HUES6 (cell line): ENCODE results near the gene MLLT3.

Source experiments
- H3K27ac ChIP-seq: 2 replicates; pipeline ENCODE4 v1.7.0; 2013; ENCODE audit warnings: low read depth, mild to moderate bottlenecking, low read length, inconsistent platforms
- H3K27me3 ChIP-seq: 2 replicates; pipeline ENCODE4 v1.6.1; 2013; ENCODE audit warnings: low read length; ENCODE audit not compliant: control insufficient read depth, insufficient read depth
- H3K36me3 ChIP-seq: 2 replicates; pipeline ENCODE4 v1.6.1; 2013; ENCODE audit warnings: low read length; ENCODE audit not compliant: control insufficient read depth, insufficient read depth
- H3K4me1 ChIP-seq: 2 replicates; pipeline ENCODE4 v1.6.1; 2013; ENCODE audit warnings: low read length; ENCODE audit not compliant: control insufficient read depth, insufficient read depth
- H3K4me3 ChIP-seq: 2 replicates; pipeline ENCODE4 v1.5.1; 2013; ENCODE audit warnings: low read depth, low read length
- H3K9ac ChIP-seq: one replicate; pipeline ENCODE4 v1.6.1; 2013; ENCODE audit warnings: mild to moderate bottlenecking, low read length
- H3K9me3 ChIP-seq: 2 replicates; pipeline ENCODE4 v1.6.1; 2013; ENCODE audit warnings: low read depth, low read length; ENCODE audit not compliant: control insufficient read depth, insufficient read depth

MLLT3 gene

DNA sequence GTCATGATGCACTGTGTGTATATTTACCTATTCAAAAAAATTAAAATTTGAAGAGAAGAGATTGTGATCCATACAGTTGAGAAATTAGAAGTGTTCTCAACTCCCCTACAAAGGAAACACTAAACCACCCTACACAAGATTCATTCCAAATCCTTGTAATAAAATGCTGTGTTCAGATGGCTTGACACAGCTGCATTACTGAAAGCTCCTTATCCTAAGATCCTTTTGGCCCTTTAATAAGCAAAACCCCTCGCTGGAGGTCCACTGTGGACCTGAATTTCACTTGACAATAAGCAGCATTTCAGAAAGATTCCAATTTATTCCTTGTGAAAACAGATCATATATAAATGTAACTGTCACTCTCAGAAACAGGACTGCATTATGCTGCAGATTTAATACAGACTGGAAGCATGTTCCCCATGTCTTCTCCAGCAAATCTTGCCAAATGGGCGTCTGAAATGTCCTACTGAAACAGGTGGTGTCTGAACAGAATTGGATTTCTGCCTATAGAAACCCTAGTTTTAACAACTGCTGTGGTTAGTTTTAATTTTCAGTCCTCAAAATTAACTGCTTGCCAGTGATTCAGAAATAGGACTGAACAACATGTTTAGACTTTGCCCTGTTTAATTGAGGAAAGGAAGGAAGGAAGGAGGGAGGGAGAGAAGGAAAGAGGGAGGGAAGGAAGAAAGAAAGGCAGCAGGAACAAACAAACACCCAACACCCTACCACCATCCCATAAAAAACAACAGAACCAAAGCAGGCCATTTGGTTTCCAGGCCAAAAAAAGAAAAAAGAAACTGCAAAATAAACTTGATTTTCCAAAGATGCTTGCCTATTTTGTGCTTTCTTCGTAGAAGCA is 179.6 kb downstream of the MLLT3 start:
- Histone ChIP-seq H3K4me3 (no peak overlapping the region), H3K9ac (no peak overlapping the region), H3K4me1 (no peaks in the 10 kb centered on the region)

DNA sequence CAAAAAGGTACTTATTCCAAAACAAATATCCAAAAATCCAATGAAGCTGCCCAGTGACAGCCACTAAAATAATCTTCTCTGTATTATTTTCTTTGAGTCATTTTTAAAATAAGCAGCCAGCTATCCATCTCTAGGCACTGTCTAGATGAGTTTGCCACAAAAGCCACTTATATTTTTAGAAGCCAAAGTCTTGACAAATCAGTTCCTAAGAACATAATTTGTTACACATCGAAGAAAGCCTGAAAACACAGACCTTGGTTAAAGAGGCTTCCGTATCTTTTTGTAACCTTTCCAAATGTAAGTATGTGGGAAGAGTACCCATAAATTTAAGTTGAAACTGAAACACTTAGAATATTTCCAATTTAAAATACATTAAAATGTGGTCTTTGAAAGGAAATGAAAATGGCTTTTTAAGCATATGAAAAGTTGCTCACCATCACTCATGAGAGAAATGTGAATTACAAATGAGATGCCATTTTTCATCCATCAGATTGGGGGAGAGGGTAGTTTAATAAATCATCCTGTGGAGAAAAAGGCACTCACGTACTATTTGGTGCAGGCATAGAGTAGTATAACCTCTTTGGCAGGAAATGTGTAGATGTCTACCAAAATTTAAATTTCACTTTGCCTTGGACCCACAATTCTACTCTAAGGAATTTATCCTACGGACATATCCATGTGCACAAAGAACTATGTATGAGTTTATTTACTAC is 180.4 kb downstream of the MLLT3 start:
- Histone ChIP-seq H3K36me3 (no peaks in the 10 kb centered on the region), H3K4me1 (no peaks in the 10 kb centered on the region), H3K9me3 (no peaks in the 10 kb centered on the region), H3K27ac (no peak overlapping the region), H3K27me3 (no peaks in the 10 kb centered on the region), H3K9ac (no peak overlapping the region), H3K4me3 (no peak overlapping the region)

More for the DNA sequence above, 179.6 kb downstream of the MLLT3 start:
- Histone ChIP-seq H3K27ac (no peak overlapping the region), H3K27me3 (no peaks in the 10 kb centered on the region), H3K9me3 (no peaks in the 10 kb centered on the region), H3K36me3 (no peaks in the 10 kb centered on the region)

DNA sequence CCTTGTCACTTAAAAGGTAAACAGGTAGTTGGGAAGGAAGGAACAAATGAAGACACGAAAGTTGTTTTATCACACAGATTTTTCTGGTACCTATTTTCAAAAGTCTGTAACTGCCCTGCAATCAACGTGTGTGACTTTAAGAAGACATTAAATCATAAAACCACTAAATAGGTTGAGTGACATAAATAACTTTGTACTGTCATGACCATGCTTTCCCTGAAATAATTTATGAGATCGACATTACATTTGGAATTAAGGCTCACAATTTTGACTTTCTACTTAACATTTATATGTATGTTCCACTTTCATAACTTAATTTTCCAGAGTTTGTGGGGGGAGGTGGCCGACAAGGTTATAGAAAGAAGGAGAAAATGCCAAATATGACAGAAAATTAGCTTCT is 181.1 kb downstream of the MLLT3 start:
- Histone ChIP-seq H3K9me3 (no peaks in the 10 kb centered on the region), H3K9ac (no peak overlapping the region), H3K27me3 (no peaks in the 10 kb centered on the region), H3K4me1 (no peaks in the 10 kb centered on the region), H3K4me3 (no peak overlapping the region), H3K27ac (no peak overlapping the region), H3K36me3 (no peaks in the 10 kb centered on the region)

DNA sequence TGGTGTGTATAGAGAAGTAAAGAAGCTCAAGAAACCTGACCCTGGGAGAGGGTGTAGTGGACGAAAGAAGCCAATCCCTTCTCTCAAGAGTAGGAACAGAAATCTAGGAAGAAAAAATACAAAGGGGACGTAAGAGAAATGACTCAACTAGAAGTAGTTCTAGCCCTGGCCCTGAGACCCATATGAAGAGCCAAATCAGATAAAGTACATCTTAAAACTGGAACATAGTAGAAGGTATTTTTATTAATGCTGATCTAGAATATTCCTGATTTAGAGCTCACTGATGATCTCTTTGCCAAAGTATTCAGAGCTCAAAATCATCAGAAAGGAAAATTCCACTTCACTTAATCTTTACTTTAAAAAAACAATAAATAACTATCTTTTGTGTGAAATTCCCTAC is 184.8 kb downstream of the MLLT3 start:
- Histone ChIP-seq H3K9ac (no peak overlapping the region), H3K9me3 (no peaks in the 10 kb centered on the region), H3K27me3 (no peaks in the 10 kb centered on the region), H3K4me3 (no peak overlapping the region), H3K4me1 (no peaks in the 10 kb centered on the region), H3K27ac (no peak overlapping the region), H3K36me3 (no peaks in the 10 kb centered on the region)

DNA sequence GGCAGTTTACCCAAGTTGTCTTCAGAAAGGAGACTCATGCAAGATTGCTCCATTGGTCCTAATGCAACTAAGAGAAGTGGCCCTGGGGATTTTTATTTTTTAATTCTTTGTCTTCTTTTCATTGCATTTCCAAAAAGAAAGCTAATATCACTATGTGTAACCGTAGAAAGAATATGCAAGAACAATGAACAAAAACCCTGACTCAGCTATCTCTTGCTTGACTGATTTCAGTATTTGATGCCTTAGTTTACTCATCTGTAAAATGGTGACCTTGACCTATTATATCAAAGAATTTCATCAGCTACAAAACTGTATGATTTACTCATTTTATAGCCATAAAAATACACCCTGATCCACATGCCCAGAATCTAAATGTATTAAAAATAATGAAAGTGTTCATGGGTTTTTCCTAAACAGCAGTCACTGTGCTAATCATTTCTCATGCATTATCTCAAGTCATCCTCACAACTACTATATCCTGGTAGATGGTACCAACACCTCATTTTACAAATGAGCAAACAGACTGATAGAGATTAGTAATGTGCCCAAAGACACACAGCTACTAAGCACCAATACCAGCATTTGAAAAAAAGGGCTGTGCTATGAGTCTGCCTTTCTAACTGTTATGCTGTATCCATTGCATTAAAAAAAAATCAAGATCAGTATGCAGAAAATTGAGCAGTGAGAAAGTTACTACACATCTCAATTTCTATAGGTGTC is 185.7 kb downstream of the MLLT3 start:
- Histone ChIP-seq H3K36me3 (no peaks in the 10 kb centered on the region), H3K4me3 (no peak overlapping the region), H3K9me3 (no peaks in the 10 kb centered on the region), H3K27me3 (no peaks in the 10 kb centered on the region), H3K27ac (no peak overlapping the region), H3K4me1 (no peaks in the 10 kb centered on the region), H3K9ac (no peak overlapping the region)

DNA sequence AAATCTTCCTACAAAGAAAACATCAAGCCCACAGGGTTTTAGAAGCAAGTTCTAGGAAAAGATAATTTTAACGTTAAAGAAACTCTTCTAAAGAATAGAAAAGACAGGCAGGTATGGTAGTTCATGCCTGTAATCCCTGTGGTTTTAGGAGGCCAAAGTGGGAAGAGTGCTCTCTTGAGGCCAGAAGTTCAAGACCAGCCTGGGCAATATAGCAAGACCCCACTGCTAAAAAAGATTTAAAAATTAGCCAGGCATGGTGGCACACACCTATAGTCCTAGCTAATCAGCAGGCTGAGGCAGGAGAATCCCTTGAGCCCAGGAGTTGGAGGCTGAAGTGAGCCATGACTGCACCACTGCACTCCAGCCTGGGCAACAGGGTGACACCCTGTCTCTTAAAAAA is 193.3 kb downstream of the MLLT3 start:
- H3K4me1 ChIP-seq = no peaks in the 10 kb centered on the region
- H3K27me3 ChIP-seq = no peaks in the 10 kb centered on the region
- H3K36me3 ChIP-seq = no peaks in the 10 kb centered on the region
- H3K9ac ChIP-seq = no peak overlapping the region
- no peaks in the 10 kb centered on the region for H3K9me3 ChIP-seq
- no peak overlapping the region for H3K4me3 ChIP-seq
- H3K27ac ChIP-seq = no peak overlapping the region

DNA sequence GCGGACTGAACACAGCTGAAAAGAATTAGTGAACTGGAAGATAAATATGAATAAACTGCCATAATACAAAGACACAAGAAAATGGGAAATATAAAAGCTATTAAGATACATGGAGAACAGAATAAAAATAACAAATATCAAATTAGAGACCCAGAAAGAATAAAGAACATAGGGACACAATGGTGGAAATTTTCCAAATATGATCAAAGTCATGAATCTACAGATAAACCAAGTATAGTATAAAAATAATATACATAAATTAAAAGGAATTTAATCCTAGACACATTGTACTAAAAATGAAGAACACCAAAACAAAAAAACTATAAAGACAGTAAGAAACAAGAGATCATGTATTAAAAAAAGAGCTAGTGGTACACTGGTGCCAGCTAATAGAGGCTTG is 194.9 kb downstream of the MLLT3 start:
- Histone ChIP-seq H3K9ac (no peak overlapping the region), H3K4me1 (no peaks in the 10 kb centered on the region), H3K9me3 (no peaks in the 10 kb centered on the region), H3K4me3 (no peak overlapping the region), H3K36me3 (no peaks in the 10 kb centered on the region), H3K27me3 (no peaks in the 10 kb centered on the region), H3K27ac (no peak overlapping the region)

DNA sequence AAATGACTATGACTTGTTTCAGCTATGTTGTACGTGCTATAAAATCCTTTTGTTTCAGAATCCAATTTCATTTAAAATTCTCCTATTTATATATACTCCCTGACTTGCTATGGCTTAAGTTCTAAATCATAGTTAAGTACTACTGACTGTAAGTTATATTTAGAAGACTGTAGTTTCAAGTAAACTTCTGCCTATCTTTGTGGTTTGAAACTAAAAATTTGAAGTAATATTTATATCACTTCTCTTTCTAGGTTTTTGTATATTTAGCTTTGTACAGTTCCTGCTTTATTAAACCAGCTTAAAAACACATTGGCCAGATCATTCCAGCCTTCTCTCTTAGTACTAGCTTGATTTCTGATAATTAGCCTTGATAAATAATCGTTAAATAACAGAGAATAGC is 196.3 kb downstream of the MLLT3 start:
- no peak overlapping the region for H3K9ac ChIP-seq

DNA sequence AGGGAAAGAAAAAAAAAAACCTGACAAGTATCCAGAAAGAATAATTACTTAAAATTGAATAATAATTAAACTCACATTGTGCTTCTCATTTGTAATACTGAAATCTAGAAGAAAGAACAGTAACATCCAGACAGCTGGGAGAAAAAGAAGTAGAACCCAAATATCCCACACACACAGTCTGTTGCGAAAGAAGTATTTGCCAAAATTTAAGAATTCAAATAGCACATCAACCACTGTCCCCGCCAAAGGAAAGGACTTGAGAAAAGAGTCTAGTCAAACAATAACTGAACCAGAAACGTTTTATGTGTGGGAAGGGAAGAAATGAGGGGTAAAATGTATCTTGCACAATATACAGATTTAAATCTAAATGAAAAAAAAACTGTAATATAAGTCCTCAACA is 202.8 kb downstream of the MLLT3 start:
- Histone ChIP-seq H3K27ac (no peak overlapping the region), H3K9me3 (no peaks in the 10 kb centered on the region), H3K27me3 (no peaks in the 10 kb centered on the region), H3K9ac (no peak overlapping the region), H3K4me3 (no peak overlapping the region), H3K36me3 (no peaks in the 10 kb centered on the region), H3K4me1 (no peaks in the 10 kb centered on the region)

More for the DNA sequence above, 196.3 kb downstream of the MLLT3 start:
- Histone ChIP-seq H3K4me3 (no peak overlapping the region), H3K27me3 (no peaks in the 10 kb centered on the region), H3K27ac (no peak overlapping the region), H3K36me3 (no peaks in the 10 kb centered on the region), H3K9me3 (no peaks in the 10 kb centered on the region), H3K4me1 (no peaks in the 10 kb centered on the region)

DNA sequence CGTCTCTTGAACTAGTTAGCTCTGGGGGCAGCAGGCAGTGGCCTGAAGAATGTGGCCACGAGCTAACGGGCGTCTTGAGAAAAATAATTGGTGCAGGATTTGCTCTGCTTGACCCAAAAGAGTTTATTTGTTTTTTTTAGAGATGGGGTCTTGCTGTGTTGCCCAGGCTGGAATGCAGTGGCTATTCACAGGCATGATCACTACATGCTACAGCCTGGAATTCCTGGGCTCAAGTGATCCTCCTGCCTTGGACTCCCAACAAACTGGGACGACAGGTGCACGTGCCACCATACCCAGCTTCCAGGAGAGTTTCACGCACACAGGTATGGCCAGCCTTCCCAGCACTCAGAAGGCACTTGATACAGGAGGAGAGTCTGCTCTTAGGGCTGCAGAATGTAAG is 203.8 kb downstream of the MLLT3 start:
- Histone ChIP-seq H3K27ac (no peak overlapping the region), H3K9me3 (no peaks in the 10 kb centered on the region), H3K4me1 (no peaks in the 10 kb centered on the region), H3K36me3 (no peaks in the 10 kb centered on the region), H3K27me3 (no peaks in the 10 kb centered on the region), H3K4me3 (no peak overlapping the region), H3K9ac (no peak overlapping the region)
